Loucy (cell line): ENCODE data around the gene ZSWIM1.
A peak's percentile ranks its signal among the peaks of the same experiment; 100 is the strongest.

Experiments
- H2AFZ ChIP-seq: fragments of 200-600 bp; sonication (generic); 2 replicates; pipeline ENCODE4 v1.6.0; 2016; ENCODE audit warnings: antibody characterized with exemption, mild to moderate bottlenecking, low read length, moderate library complexity
- H3F3A ChIP-seq: fragments of 200-600 bp; 2 replicates; pipeline ENCODE4 v1.6.0; 2016; ENCODE audit warnings: antibody characterized with exemption, low read depth, mild to moderate bottlenecking
- H3K27me3 ChIP-seq: fragments of 200-600 bp; sonication (generic); 2 replicates; pipeline ENCODE4 v1.6.1; 2014; ENCODE audit warnings: low read length, mild to moderate bottlenecking; ENCODE audit not compliant: insufficient read depth, poor library complexity, severe bottlenecking
- H3K36me3 ChIP-seq: fragments of 200-600 bp; sonication (generic); 2 replicates; pipeline ENCODE4 v1.6.1; 2016; ENCODE audit warnings: low read length; ENCODE audit not compliant: insufficient read depth
- H3K4me1 ChIP-seq: fragments of 200-600 bp; sonication (generic); 2 replicates; pipeline ENCODE4 v1.5.1; 2014; ENCODE audit warnings: low read length, mild to moderate bottlenecking; ENCODE audit not compliant: insufficient read depth, poor library complexity, severe bottlenecking
- H3K4me2 ChIP-seq: fragments of 200-600 bp; sonication (generic); 2 replicates; pipeline ENCODE4 v1.6.0; 2014; ENCODE audit warnings: antibody characterized with exemption, low read length, low read depth, mild to moderate bottlenecking; ENCODE audit not compliant: poor library complexity, severe bottlenecking
- H3K4me3 ChIP-seq: fragments of 200-600 bp; sonication (generic); 2 replicates; pipeline ENCODE4 v1.5.1; 2014; ENCODE audit warnings: low read length, mild to moderate bottlenecking, mixed read lengths; ENCODE audit not compliant: poor library complexity, severe bottlenecking
- H3K79me2 ChIP-seq: fragments of 200-600 bp; sonication (generic); 2 replicates; pipeline ENCODE4 v1.6.1; 2014; ENCODE audit warnings: low read length; ENCODE audit not compliant: insufficient read depth
- H3K9ac ChIP-seq: fragments of 200-600 bp; sonication (generic); 2 replicates; pipeline ENCODE4 v1.6.0; 2014; ENCODE audit warnings: mild to moderate bottlenecking, low read depth, low read length, moderate library complexity; ENCODE audit not compliant: poor library complexity, severe bottlenecking
- H3K9me2 ChIP-seq: fragments of 200-600 bp; sonication (generic); replicated peaks from 2 replicates; pipeline ENCODE4 v1.6.1; 2016; ENCODE audit warnings: low read depth, low read length, mixed read lengths
- H3K9me3 ChIP-seq: fragments of 200-600 bp; sonication (generic); 2 replicates; pipeline ENCODE4 v1.6.1; 2014; ENCODE audit warnings: mild to moderate bottlenecking, antibody characterized with exemption, low read length, low read depth; ENCODE audit not compliant: insufficient read depth
- H4K20me1 ChIP-seq: fragments of 200-600 bp; sonication (generic); 2 replicates; pipeline ENCODE4 v1.6.0; 2014; ENCODE audit warnings: antibody characterized with exemption, low read length, mild to moderate bottlenecking; ENCODE audit not compliant: insufficient read depth, poor library complexity, severe bottlenecking
- CTCF ChIP-seq: fragments of 200-600 bp; sonication (generic); conservative IDR thresholded peaks from 2 replicates; pipeline ENCODE4 v1.5.1; 2014; ENCODE audit warnings: mild to moderate bottlenecking, antibody characterized with exemption, low read length
- EZH2phosphoT487 ChIP-seq: fragments of 200-600 bp; IDR thresholded peaks from 2 replicates; pipeline ENCODE4 v1.6.1; 2018; ENCODE audit warnings: antibody characterized with exemption, mild to moderate bottlenecking, moderate library complexity, borderline replicate concordance

The ZSWIM1 gene

DNA sequence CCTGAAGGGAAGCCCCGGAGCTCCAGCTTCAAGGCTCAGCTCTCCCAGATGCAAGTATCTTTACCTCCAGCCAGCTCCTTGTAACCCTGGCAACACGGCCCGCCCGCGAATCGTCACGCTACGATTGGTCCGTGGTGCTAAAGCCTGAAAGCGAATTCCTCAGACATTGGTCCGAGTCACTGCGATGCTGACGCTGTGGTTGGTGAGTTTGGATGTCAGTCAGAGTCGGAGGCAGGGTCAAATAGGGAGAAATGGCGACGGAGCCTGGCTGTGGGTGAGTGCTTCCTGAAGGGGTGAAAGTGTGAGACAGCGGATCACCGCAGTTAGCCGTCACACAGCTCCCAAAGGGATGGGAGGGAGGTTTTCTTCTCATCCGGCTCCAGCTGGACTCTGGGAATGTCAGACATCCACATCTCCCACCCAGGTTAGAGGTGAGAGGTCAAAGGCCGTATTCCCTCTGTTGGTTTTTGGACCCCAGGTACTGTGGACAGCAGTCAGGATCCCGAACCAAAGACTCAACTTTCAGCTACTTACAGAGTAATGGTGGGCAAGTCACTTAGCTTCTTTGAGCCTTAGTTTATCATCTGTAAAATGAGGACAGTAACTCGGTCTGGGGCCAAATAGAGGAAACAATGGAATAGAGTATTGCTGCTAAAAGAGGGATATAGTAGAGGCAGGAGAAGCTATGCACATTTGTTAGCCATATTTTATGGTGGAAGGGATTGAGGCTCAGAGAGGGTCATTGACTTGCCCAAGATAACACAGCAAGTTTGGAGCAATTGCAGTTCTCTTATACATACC lies at the start of gene ZSWIM1:
Gene ZSWIM1 (plus strand): TSS at position 240 of the 801 bp plus-strand sequence. CDS start 1,366 bp downstream, outside the sequence.
- H3K9ac ChIP-seq: peak within 1 kb of the TSS; percentile 93
- peak within 1 kb of the TSS; percentile 96 for H3K4me3 ChIP-seq
- peaks cover 35% of the 10 kb centered on the region for H3K79me2 ChIP-seq
- H2AFZ ChIP-seq: peak within 1 kb of the TSS; percentile 68
- H4K20me1 ChIP-seq: peaks cover 8% of the 10 kb centered on the region
- peak within 1 kb of the TSS; percentile 92 for H3K4me2 ChIP-seq
- no peaks in the 10 kb centered on the region for H3K27me3 ChIP-seq
- peaks cover 3% of the 10 kb centered on the region; the same call in 1 of the 2 replicates for H3F3A ChIP-seq
- H3K9me2 ChIP-seq: no peaks in the 10 kb centered on the region
- H3K4me1 ChIP-seq: peaks cover 35% of the 10 kb centered on the region
- TF ChIP-seq CTCF: no peak
- no peak for TF ChIP-seq EZH2phosphoT487
- no peaks in the 10 kb centered on the region for H3K9me3 ChIP-seq
- peaks cover 29% of the 10 kb centered on the region; the same call in 1 of the 2 replicates for H3K36me3 ChIP-seq

GRCh38 chr20:45832619-45833018 lies 48.4 kb upstream of the ZSWIM1 start:
- Histone ChIP-seq H4K20me1 (no peaks in the 10 kb centered on the region), H3K4me3 (no peak overlapping the region), H3K4me2 (peak overlapping the region; percentile 58), H3K9me3 (no peaks in the 10 kb centered on the region), H3K36me3 (no peaks in the 10 kb centered on the region), H3F3A (no peaks in the 10 kb centered on the region), H3K9me2 (no peaks in the 10 kb centered on the region), H2AFZ (no peak overlapping the region), H3K4me1 (peaks cover 8% of the 10 kb centered on the region), H3K79me2 (no peaks in the 10 kb centered on the region), H3K9ac (no peak overlapping the region), H3K27me3 (no peaks in the 10 kb centered on the region)
- no peak for TF ChIP-seq CTCF
- TF ChIP-seq EZH2phosphoT487: no peak

- Histone ChIP-seq H3K27me3 (no peaks in the 10 kb centered on the region), H2AFZ (peak within 1 kb of the TSS; percentile 58), H3K4me3 (peak within 1 kb of the TSS; percentile 54), H3K9ac (peak within 1 kb of the TSS; percentile 55), H3F3A (no peaks in the 10 kb centered on the region), H3K79me2 (no peaks in the 10 kb centered on the region), H3K4me2 (peak within 1 kb of the TSS; percentile 58), H3K4me1 (peaks cover 8% of the 10 kb centered on the region), H3K9me3 (no peaks in the 10 kb centered on the region), H4K20me1 (no peaks in the 10 kb centered on the region), H3K9me2 (no peaks in the 10 kb centered on the region), H3K36me3 (no peaks in the 10 kb centered on the region)
- TF ChIP-seq CTCF: no peak
- TF ChIP-seq EZH2phosphoT487: no peak
Observed at GRCh38 chr20:45833030-45833882, 47.8 kb upstream of the ZSWIM1 start, which contains the start of gene SNX21. Gene SNX21, plus strand, starts transcription at chr20:45833799. Its CDS starts 121 bp downstream, at chr20:45833920.
